Immature natural killer cell (primary cell): Measurements from ENCODE around the gene IL17RC. TPM values are rescaled to one million over a fixed set of nuclear protein-coding genes. Genes with fewer than 3 reads are reported as not detected.
"Not testable (repeated sequence)": the region's sequence is repeated elsewhere in the genome, so short reads cannot be mapped to it uniquely, and the experiment has no call there.

ENCODE experiments used
- DNase-seq, 3 donors: peaks; one replicate each; pipeline ENCODE4 v3.0.0; 2022; ENCODE audit warnings: mixed read lengths in 1 of 3
- H3K27ac Mint-ChIP-seq, 6 donors: one replicate each; pipeline ENCODE4 v1.8.0; 2020; ENCODE audit warnings: mixed read lengths in 6 of 6, mild to moderate bottlenecking in 5 of 6, inconsistent platforms in 4 of 6, moderate library complexity in 3 of 6
- H3K27me3 Mint-ChIP-seq, 3 donors: one replicate each; pipeline ENCODE4 v1.8.0; 2020 to 2021; ENCODE audit warnings: low read depth in 3 of 3, mild to moderate bottlenecking in 3 of 3, mixed read lengths in 3 of 3, moderate library complexity in 3 of 3, inconsistent platforms in 1 of 3
- H3K36me3 Mint-ChIP-seq, 3 donors: one replicate each; pipeline ENCODE4 v1.8.0; 2020; ENCODE audit warnings: mixed read lengths in 3 of 3, inconsistent platforms in 2 of 3, mild to moderate bottlenecking in 2 of 3
- H3K4me1 Mint-ChIP-seq, 2 donors: one replicate each; pipeline ENCODE4 v1.8.0; 2020; ENCODE audit warnings: inconsistent platforms in 2 of 2, mild to moderate bottlenecking in 2 of 2, mixed read lengths in 2 of 2, moderate library complexity in 1 of 2
- H3K4me3 Mint-ChIP-seq, 5 donors: one replicate each; pipeline ENCODE4 v1.8.0; 2020; ENCODE audit warnings: mild to moderate bottlenecking in 5 of 5, mixed read lengths in 5 of 5, inconsistent platforms in 3 of 5, moderate library complexity in 3 of 5
- H3K9me3 Mint-ChIP-seq, 6 donors: one replicate each; pipeline ENCODE4 v1.8.0; 2020; ENCODE audit warnings: mild to moderate bottlenecking in 6 of 6, mixed read lengths in 6 of 6, inconsistent platforms in 4 of 6, moderate library complexity in 3 of 6
- polyA plus RNA-seq, 3 donors: library from polyadenylated mRNA; unstranded; fragments of 300-500 nt; fragmentation: Illumina TruSeq; gene quantifications; one replicate each; pipeline ENCODE4 v1.2.3, GENCODE V29; 2021

The IL17RC gene
- polyA plus RNA-seq, 3 donors from 2014 or later: 1.7 to 16.5 (median 12.6) TPM

- Mint-ChIP-seq H3K27me3 (peaks cover 0 to 5% (median 2%) of the 10 kb centered on the region in 3 donors), H3K9me3 (no peaks in the 10 kb centered on the region), H3K27ac (peak overlapping the region in 1 of 6 donors; percentile 64), H3K4me3 (no peak overlapping the region), H3K36me3 (no peaks in the 10 kb centered on the region), H3K4me1 (peaks cover under 1 to 10% of the 10 kb centered on the region in 2 donors)
- no peak for DNase-seq
Measured at GRCh38 chr3:9884555-9885165, 32.2 kb upstream of the IL17RC start.

DNA sequence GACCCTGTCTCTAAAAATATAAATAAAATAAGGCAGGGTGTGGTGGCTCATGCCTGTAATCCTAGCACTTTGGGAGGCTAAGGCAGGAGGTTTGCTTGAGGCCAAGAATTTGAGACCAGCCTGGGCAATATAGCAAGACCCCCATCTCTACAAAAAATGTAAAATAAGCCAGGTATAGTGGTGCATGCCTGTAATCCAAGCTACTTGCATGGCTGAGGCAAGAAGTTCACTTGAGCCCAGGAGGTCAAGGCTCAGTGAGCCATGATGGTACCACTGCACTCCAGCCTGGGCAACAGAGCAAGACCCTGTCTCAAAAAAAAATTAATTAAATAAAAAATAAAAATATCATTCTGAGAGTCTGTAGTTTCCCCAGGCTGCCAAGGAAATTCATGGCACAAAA, 30.6 kb upstream of the IL17RC start:
- Mint-ChIP-seq H3K4me1 (peaks cover 13 to 27% of the 10 kb centered on the region in 2 donors), H3K27ac (no peak overlapping the region), H3K27me3 (peaks cover 2 to 9% (median 3%) of the 10 kb centered on the region in 3 donors), H3K36me3 (no peaks in the 10 kb centered on the region), H3K9me3 (no peaks in the 10 kb centered on the region), H3K4me3 (no peak overlapping the region)
- DNase-seq: no peak

DNA sequence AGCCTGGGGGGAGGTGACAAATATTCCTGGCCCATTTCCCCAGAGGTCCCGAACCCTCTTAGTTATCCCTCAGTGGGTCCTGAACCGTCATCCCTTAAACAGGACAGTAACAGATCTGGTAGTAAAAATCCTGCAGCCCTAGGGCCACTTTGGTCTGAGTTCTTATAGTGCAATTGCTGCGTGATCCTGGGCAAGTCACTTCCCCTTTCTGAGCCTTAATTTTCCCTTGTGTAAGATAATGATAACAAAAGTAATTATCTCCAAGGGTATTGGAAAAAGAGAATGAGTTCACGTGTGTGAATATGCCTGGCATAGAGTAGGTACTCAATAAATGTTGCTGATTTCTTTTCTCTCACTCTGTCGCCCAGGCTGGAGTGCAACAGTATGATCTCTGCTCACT, 29.4 kb upstream of the IL17RC start:
- Mint-ChIP-seq H3K4me3 (no peak overlapping the region), H3K36me3 (peaks cover under 1 to 3% (median 2%) of the 10 kb centered on the region in 3 donors), H3K27ac (no peak overlapping the region), H3K4me1 (peaks cover 19 to 36% of the 10 kb centered on the region in 2 donors), H3K9me3 (no peaks in the 10 kb centered on the region), H3K27me3 (peaks cover 3 to 9% (median 4%) of the 10 kb centered on the region in 3 donors)
- DNase-seq: no peak

DNA sequence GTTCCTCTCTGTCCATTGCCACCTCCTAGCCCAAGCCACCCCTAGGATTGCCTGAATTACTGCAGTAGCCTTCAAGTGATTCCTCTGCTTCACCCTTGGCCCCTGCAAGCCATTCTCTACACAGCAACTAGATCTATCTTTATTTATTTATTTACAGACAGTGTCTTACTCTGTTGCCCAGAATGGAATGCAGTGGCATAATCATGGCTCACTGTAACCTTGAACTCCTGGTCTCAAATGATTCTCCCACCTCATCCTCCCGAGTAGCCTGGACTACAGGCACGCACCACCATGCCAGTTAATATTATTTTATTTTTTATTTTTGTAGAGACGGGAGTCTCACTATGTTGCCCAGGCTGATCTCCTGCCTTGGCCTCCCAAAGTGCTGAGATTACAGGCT, 28.4 kb upstream of the IL17RC start:
- Mint-ChIP-seq H3K36me3 (peaks cover 8 to 9% (median 9%) of the 10 kb centered on the region in 3 donors), H3K4me1 (peaks cover 26 to 45% of the 10 kb centered on the region in 2 donors), H3K27ac (peak overlapping the region in 4 of 6 donors; percentile 44 to 98 (median 77)), H3K27me3 (peaks cover 3 to 9% (median 4%) of the 10 kb centered on the region in 3 donors), H3K4me3 (peak overlapping the region in 2 of 5 donors; percentile 14 to 29), H3K9me3 (no peaks in the 10 kb centered on the region)
- DNase-seq: no peak

DNA sequence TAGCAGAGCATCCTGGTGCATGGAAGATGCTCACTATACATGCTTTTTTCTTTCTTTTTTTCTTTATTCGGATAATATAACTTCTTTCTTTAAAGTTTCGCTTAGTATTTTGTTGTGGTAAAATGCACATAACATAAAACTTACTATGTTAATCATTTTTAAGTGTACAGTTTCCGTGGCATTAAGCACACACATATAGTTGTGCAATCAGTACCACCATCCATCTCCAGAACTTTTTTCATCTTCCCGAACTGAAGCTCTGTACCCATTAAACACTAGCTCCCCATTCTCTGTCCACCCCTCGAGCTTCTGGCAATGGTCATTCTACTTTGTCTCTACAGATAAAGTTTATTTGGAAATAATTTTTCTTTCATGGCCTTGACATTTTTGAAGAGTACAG, 27.5 kb upstream of the IL17RC start:
- peak overlapping the region; percentile 96 to 99 (median 98) for H3K27ac Mint-ChIP-seq
- peaks cover 32 to 47% of the 10 kb centered on the region in 2 donors for H3K4me1 Mint-ChIP-seq
- peaks cover 8 to 14% (median 9%) of the 10 kb centered on the region in 3 donors for H3K36me3 Mint-ChIP-seq
- no peak for DNase-seq
- peaks cover 3 to 6% (median 4%) of the 10 kb centered on the region in 3 donors for H3K27me3 Mint-ChIP-seq
- H3K4me3 Mint-ChIP-seq: peak overlapping the region; percentile 43 to 99 (median 97)
- no peaks in the 10 kb centered on the region for H3K9me3 Mint-ChIP-seq

GRCh38 chr3:9890249-9891071, 26.4 kb upstream of the IL17RC start, which contains the start of gene JAGN1:
Gene JAGN1 (plus strand): TSS chr3:9890610. CDS start chr3:9890723, 113 bp downstream.
- peak; percentile 84 to 88 (median 88) for DNase-seq
- peaks cover 37 to 55% of the 10 kb centered on the region in 2 donors for H3K4me1 Mint-ChIP-seq
- peak within 1 kb of the TSS; percentile 96 to 99 (median 98) for H3K4me3 Mint-ChIP-seq
- H3K27ac Mint-ChIP-seq: peak within 1 kb of the TSS; percentile 96 to 99 (median 98)
- H3K9me3 Mint-ChIP-seq: no peaks in the 10 kb centered on the region
- peaks cover 8 to 20% (median 14%) of the 10 kb centered on the region in 3 donors for H3K36me3 Mint-ChIP-seq
- H3K27me3 Mint-ChIP-seq: peaks cover 3 to 4% (median 4%) of the 10 kb centered on the region in 3 donors

DNA sequence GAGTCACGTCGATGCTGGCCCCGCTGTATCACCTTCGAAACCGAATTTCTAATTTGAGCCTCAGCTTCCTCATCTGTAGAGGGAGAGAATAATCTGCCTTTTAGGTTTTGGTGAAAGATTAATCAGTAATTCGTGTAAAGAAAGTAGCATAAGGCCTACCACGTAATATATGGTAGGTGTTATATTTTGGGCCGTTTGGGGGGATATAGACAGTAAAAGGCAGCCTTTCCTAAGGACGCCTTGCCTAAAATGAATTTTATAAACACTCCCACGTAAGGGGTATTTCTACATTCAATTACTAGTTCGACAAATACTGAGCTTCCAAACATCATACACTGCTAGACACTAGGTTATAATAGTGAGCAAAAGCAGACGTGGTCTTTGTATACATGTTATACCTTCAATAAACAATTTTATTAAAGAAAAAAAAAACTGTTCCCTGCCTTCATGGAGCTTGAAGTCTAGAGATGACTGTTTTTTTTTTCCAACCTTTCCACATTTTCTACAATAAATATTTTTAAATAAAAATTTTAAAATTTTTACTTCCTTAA, 25.8 kb upstream of the IL17RC start:
- Mint-ChIP-seq H3K27me3 (peaks cover 3 to 4% (median 4%) of the 10 kb centered on the region in 3 donors), H3K4me3 (peak overlapping the region; percentile 96 to 99 (median 98)), H3K27ac (peak overlapping the region; percentile 96 to 99 (median 98)), H3K36me3 (peaks cover 8 to 20% (median 14%) of the 10 kb centered on the region in 3 donors), H3K9me3 (no peaks in the 10 kb centered on the region), H3K4me1 (peaks cover 39 to 61% of the 10 kb centered on the region in 2 donors)
- no peak for DNase-seq

DNA sequence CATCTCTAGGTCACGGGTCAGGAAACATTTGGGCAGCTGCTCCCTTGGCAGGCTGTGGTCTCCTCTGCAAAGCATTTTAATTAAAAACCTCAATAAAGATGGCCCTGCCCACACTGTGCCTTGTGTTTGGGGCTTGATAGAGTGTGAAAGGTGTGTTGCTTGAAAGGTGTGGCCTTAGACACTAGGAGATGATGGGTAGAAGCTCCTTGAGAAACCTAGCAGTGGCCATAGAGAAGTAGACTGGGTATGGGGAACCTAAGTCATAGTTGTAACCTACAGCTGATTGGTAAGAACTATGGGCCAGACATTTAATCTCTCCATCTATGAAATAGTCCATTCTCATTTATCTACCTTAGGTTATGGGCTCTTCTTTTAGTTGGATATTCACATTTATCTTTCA, 23.2 kb upstream of the IL17RC start:
- Mint-ChIP-seq H3K9me3 (no peaks in the 10 kb centered on the region), H3K4me1 (peaks cover 39 to 61% of the 10 kb centered on the region in 2 donors), H3K27me3 (peaks cover 3 to 4% (median 4%) of the 10 kb centered on the region in 3 donors), H3K36me3 (peaks cover 8 to 20% (median 18%) of the 10 kb centered on the region in 3 donors), H3K4me3 (peak overlapping the region in 1 of 5 donors; percentile 11), H3K27ac (peak overlapping the region; percentile 32 to 83 (median 73))
- DNase-seq: no peak

- peak overlapping the region; percentile 11 to 67 (median 38) for H3K27ac Mint-ChIP-seq
Measured at GRCh38 chr3:9895715-9896114, 21.2 kb upstream of the IL17RC start.

GRCh38 chr3:9896755-9897407, 20.0 kb upstream of the IL17RC start:
- DNase-seq, H3K27me3 Mint-ChIP-seq, H3K9me3 Mint-ChIP-seq, H3K4me3 Mint-ChIP-seq: not testable (repeated sequence)
- H3K36me3 Mint-ChIP-seq: peaks cover 8 to 20% (median 18%) of the 10 kb centered on the region in 3 donors
- H3K4me1 Mint-ChIP-seq: peaks cover 27 to 45% of the 10 kb centered on the region in 2 donors
- peak overlapping the region in 3 of 6 donors; percentile 15 to 67 (median 48) for H3K27ac Mint-ChIP-seq

More at GRCh38 chr3:9895715-9896114, 21.2 kb upstream of the IL17RC start:
- Mint-ChIP-seq H3K4me1 (peaks cover 30 to 48% of the 10 kb centered on the region in 2 donors), H3K36me3 (peaks cover 8 to 20% (median 18%) of the 10 kb centered on the region in 3 donors)
- not testable (repeated sequence) for H3K4me3 Mint-ChIP-seq, DNase-seq, H3K9me3 Mint-ChIP-seq, H3K27me3 Mint-ChIP-seq

DNA sequence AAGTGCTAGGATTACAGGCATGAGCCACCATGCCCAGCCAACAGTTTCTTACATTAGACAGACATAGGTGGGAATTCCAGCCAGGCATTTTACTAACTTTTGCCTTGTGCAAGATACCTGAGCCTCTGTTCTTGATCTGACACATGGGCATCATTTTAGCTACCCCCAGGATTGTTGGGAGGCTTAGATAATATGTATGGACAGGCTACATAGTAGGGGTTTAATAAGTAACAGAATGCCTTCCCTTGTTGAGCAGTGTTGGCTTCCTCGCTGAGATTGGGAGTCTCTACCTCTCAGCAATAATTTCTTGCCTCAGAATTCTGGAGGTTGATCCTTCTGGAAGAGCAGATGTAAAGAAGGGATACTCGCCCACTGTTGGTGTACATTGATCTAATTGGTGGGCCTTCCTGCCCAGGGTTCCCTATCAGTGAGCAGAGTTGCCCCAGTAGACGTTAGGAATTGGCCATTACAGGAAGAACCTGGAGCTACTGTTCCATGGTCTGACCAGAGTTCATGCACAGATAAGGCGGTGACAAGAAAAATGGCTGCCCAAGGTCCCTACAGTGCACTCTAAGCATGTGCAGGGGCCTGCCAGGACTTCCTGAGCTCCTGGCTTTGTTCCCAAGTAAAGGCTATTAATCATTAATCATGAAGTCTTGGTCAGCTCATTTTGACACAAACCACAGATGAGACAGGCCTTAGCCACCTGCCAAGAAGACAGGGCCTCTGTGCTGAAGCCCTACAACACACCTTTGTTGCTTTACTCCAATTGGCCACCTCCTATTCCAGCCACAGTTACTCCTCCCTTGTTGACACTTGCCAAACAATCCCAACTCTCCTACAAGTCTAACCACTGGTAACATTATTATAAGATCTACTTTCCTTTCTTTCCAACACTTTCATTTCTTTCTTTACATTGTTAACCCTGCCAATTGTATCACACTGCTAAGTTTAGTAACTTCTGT, 19.2 kb upstream of the IL17RC start:
- no peak for DNase-seq
- Mint-ChIP-seq H3K9me3 (no peaks in the 10 kb centered on the region), H3K27ac (peak overlapping the region; percentile 24 to 85 (median 44)), H3K27me3 (no peaks in the 10 kb centered on the region), H3K36me3 (peaks cover 5 to 15% (median 12%) of the 10 kb centered on the region in 3 donors), H3K4me1 (peaks cover 29 to 47% of the 10 kb centered on the region in 2 donors), H3K4me3 (no peak overlapping the region)

DNA sequence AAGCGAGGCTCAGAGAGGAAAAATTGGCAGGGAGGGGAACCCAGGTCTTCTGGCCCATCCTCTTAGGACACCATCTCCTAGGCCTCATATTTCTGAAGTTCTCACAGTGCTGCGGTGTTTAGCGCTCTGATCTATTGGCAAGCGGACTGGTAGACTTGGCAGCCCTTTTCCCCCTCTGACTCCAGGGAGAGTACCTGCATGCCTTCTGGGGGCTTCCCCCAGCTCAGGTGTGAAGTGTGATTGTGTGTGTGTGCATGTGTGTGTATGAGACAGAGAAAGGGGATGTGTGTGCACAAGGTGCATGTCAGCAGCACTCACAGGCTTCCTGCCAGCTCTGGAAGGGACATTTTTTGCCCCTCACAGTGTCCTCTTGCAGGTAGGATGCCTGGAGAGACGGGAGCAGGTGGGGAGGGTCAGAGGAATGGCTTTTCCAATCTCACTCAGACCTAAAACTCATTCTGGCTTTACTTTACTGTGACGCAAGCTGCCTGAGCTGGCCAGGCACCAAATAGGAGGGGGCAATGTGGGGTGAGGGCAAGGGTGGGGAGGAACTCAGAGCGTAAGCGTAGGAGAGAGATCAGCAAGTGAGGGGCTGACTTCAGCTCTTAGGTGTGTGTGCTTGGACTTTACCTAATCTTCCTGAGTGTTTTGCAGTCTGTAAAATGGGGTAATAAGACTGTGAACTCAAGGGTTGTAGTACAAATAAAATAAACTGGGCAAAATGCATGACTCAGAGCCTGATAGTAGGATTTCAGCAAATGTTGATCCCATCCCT, 18.2 kb upstream of the IL17RC start:
- Mint-ChIP-seq H3K4me1 (peaks cover 31 to 46% of the 10 kb centered on the region in 2 donors), H3K9me3 (no peaks in the 10 kb centered on the region), H3K27me3 (no peaks in the 10 kb centered on the region), H3K27ac (peak overlapping the region in 4 of 6 donors; percentile 51 to 85 (median 62)), H3K4me3 (no peak overlapping the region), H3K36me3 (peaks cover 0 to 10% (median 9%) of the 10 kb centered on the region in 3 donors)
- no peak for DNase-seq
